ENCODE data around the gene CD82.

CD82 gene

DNA sequence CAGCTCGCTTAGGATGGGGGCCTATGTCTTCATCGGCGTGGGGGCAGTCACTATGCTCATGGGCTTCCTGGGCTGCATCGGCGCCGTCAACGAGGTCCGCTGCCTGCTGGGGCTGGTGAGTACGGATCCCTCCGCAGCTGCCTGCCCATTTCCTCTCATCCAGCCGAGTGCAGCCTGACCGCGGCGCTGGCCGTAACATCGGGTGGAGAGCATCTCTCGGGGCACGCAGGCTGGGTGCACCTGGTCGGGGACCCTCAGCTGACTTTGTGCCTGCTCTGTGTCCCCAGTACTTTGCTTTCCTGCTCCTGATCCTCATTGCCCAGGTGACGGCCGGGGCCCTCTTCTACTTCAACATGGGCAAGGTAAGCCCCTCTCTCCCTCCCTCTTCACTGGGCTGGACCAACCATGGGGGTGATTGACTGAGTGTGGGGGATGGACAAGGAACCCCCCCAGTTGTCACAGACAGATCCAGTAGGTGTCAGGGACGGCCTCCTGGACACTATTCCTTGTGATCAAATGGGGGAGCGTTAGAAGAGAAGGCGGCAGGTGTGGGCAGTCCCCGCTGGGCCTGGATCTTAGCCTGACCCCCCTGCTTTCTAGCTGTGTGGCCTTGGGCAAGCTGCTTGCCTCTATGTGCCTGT, 39.7 kb downstream of the CD82 start:
- H3K27me3 Mint-ChIP-seq: no peaks in the 10 kb centered on the region
- no peak for DNase-seq
- H3K27ac Mint-ChIP-seq: peak overlapping the region; percentile 29
- H3K4me1 Mint-ChIP-seq (ENCODE audit: low read depth): peaks cover 93% of the 10 kb centered on the region
- H3K9me3 Mint-ChIP-seq: no peaks in the 10 kb centered on the region
- peaks cover 100% of the 10 kb centered on the region for H3K36me3 Mint-ChIP-seq (ENCODE audit: low read depth)
- no peak overlapping the region for H3K4me3 Mint-ChIP-seq

DNA sequence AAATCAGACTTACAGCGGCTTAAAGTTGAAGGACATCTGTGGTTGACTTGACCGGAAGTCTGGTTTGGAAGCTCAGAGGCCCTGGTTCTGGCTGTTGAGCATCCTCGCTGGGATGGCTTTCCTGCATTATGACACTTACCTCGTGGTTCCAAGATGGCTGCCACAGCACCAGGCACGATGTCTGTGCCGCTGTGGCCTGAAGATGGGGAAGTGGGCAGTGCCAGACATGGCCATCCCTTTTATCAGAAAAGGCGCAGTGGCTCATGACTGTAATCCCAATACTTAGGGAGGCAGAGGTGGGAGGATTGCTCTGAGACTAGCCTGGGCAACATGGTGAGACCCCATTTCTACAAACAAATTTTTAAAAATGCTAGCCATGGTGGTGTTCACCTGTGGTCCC, 40.5 kb downstream of the CD82 start:
- H3K36me3 Mint-ChIP-seq (ENCODE audit: low read depth): peaks cover 100% of the 10 kb centered on the region
- H3K27ac Mint-ChIP-seq: peak overlapping the region; percentile 47
- peaks cover 93% of the 10 kb centered on the region for H3K4me1 Mint-ChIP-seq (ENCODE audit: low read depth)

DNA sequence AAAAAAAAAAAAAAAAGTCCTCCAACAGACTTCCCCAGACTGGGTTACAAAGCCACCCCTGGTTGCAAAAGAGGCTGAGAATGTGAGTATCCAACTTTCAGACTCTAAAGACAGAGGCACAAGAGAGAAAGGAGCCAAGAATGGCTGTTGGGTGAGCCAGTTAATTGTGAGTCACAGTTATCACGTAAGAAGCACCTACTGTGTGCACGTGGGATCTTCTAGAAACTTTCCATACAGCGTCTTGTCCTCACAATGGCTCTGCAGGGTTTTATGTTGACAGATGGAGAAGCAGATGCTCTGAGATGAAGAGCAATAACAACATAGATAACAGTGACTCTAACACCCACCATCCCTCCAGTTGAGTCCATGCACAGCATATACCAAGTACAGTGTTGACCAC, 41.0 kb downstream of the CD82 start:
- no peak for DNase-seq
- no peak overlapping the region for H3K4me3 Mint-ChIP-seq
- peaks cover 100% of the 10 kb centered on the region for H3K36me3 Mint-ChIP-seq (ENCODE audit: low read depth)
- H3K27me3 Mint-ChIP-seq: no peaks in the 10 kb centered on the region
- H3K27ac Mint-ChIP-seq: peak overlapping the region; percentile 89
- no peaks in the 10 kb centered on the region for H3K9me3 Mint-ChIP-seq
- peaks cover 93% of the 10 kb centered on the region for H3K4me1 Mint-ChIP-seq (ENCODE audit: low read depth)

More for the DNA sequence above, 40.5 kb downstream of the CD82 start:
- Mint-ChIP-seq H3K9me3 (no peaks in the 10 kb centered on the region), H3K27me3 (no peaks in the 10 kb centered on the region), H3K4me3 (no peak overlapping the region)
- DNase-seq: no peak

DNA sequence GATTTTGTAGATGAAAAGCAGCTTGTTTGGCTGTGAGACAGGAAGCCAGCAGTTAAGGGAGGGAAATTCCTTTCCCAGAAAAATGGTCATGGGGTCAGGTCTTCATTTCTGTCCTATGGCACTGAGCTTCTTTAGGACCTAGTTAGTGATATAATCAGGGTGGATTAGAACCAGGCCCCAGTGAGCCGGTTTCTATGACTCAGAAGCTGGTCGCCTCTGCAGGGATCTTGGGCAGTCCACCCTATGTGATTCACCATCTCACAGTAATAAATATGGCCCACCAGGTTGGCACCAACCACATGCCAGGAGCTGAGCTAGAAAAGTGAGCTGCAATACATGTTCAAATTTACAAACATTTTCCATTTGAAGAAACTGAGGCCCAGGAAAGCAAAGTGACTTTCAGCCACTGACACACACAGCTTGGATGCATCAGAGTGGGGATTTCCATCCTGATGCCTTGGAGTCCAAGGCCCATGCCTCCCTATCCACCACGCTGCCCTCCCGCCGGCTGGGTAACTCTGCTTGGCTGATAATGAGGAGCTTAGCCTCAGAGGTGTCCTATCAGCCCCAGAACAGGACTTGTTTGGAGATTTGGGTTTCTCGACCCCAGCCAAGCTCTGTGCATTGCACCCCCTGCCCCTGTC, 42.0 kb downstream of the CD82 start:
- Mint-ChIP-seq H3K36me3 (ENCODE audit: low read depth) (peaks cover 96% of the 10 kb centered on the region), H3K9me3 (no peaks in the 10 kb centered on the region), H3K4me3 (no peak overlapping the region), H3K27ac (peak overlapping the region; percentile 89), H3K4me1 (ENCODE audit: low read depth) (peaks cover 93% of the 10 kb centered on the region), H3K27me3 (no peaks in the 10 kb centered on the region)
- no peak for DNase-seq

DNA sequence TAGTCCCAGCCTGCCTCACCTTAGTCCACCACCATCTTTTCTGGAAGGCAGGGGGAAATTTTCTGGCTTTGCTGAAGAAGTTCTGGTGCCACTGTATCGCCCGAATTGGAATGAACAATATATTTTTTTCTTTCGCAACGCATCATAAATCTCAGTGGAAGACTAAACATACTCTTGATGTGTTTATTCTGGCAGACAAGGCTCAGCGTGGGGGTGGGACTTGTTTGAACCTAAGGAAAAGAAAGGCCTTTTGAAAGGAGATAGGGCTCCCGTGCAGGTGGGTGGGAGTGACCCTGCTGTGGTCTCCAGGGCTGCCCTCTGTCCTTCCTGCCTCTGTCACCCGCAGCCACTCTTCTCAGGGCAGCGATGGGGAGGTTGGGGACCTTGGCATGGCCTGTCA, 42.5 kb downstream of the CD82 start:
- Mint-ChIP-seq H3K4me1 (ENCODE audit: low read depth) (peaks cover 93% of the 10 kb centered on the region), H3K4me3 (no peak overlapping the region), H3K9me3 (no peaks in the 10 kb centered on the region), H3K27me3 (no peaks in the 10 kb centered on the region), H3K27ac (peak overlapping the region; percentile 89), H3K36me3 (ENCODE audit: low read depth) (peaks cover 95% of the 10 kb centered on the region)
- no peak for DNase-seq

DNA sequence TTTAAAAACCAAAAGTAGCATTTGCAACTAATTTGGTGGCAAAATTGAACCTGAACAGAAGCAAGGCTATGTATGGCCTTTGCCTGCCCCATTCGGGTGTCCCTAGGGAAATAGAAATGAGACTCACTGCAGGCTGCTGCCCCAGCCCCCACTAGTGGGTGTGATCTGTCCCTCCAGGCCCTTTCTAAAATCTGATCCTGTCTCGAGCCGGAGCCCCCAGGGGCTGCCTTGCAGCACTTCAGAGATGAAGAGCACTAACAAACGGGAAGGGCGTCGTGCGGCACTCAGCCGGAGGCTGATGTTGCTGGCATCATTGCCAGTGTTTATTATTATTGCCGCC, 43.2 kb downstream of the CD82 start:
- Mint-ChIP-seq H3K36me3 (ENCODE audit: low read depth) (peaks cover 95% of the 10 kb centered on the region), H3K27ac (peak overlapping the region; percentile 89), H3K9me3 (no peaks in the 10 kb centered on the region), H3K27me3 (no peaks in the 10 kb centered on the region), H3K4me3 (peak overlapping the region; percentile 23), H3K4me1 (ENCODE audit: low read depth) (peaks cover 93% of the 10 kb centered on the region)
- no peak for DNase-seq

DNA sequence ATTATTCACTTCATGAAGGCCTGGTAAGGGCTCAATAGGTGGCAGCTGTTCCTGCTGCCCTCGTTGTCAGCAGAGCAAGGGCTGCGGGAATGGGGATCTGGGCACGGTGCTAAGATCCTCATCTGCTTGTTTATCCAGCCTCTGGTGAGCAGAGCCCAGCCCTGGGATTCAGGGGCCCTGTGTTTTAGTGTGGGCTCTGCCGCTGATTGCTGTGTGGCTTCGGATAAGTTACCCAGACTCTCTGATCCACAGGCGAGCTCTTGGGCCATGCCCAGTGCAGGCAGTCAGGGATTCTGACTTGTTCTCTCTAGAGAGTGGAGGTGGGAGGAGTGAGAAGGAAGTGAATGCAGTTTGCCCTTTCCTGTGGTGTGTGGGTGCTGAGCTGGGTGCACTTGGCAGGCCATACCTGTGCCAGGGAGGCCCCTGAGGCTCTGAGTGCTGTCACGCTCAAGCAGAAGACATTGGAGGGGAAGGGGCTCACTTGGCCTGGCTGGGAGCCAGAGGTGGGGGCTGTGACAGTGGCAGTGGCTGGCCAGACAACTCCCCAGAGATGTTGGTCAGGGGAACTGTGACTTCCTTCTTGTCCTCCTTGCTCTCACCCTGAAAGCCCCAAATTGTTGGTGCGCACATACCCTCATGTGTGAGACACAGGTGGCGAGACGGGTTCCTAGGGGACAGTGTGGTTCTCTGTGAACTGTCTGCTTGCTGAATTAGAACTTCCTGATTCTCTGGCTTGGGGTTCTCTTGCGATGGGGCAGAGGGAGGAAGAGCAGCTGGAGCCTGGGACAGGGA, 43.7 kb downstream of the CD82 start:
- Mint-ChIP-seq H3K4me3 (peak overlapping the region; percentile 23), H3K4me1 (ENCODE audit: low read depth) (peaks cover 92% of the 10 kb centered on the region), H3K27ac (peak overlapping the region; percentile 89), H3K27me3 (no peaks in the 10 kb centered on the region), H3K9me3 (no peaks in the 10 kb centered on the region), H3K36me3 (ENCODE audit: low read depth) (peaks cover 95% of the 10 kb centered on the region)
- DNase-seq: peak; percentile 56

DNA sequence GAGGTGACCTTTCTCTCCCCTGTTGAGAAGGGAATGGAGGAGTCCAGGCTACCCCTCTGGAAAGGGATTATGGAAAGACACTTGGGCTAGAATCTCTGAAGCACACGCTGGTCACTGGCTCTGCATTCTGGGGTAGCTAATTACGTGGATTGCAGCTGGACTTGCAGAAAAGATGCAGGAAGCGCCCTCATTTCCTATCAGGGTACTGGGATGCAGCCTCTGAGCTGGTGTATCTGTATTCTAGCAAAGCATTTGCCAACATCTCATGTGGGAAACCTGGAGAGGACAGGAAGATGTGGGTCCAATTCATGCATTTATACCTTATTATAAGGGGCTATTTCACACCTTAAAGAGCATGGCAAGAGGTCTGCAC, 44.3 kb downstream of the CD82 start:
- no peak overlapping the region for H3K4me3 Mint-ChIP-seq
- H3K27me3 Mint-ChIP-seq: no peaks in the 10 kb centered on the region
- H3K36me3 Mint-ChIP-seq (ENCODE audit: low read depth): peaks cover 95% of the 10 kb centered on the region
- no peaks in the 10 kb centered on the region for H3K9me3 Mint-ChIP-seq
- no peak for DNase-seq
- peaks cover 93% of the 10 kb centered on the region for H3K4me1 Mint-ChIP-seq (ENCODE audit: low read depth)
- peak overlapping the region; percentile 89 for H3K27ac Mint-ChIP-seq

DNA sequence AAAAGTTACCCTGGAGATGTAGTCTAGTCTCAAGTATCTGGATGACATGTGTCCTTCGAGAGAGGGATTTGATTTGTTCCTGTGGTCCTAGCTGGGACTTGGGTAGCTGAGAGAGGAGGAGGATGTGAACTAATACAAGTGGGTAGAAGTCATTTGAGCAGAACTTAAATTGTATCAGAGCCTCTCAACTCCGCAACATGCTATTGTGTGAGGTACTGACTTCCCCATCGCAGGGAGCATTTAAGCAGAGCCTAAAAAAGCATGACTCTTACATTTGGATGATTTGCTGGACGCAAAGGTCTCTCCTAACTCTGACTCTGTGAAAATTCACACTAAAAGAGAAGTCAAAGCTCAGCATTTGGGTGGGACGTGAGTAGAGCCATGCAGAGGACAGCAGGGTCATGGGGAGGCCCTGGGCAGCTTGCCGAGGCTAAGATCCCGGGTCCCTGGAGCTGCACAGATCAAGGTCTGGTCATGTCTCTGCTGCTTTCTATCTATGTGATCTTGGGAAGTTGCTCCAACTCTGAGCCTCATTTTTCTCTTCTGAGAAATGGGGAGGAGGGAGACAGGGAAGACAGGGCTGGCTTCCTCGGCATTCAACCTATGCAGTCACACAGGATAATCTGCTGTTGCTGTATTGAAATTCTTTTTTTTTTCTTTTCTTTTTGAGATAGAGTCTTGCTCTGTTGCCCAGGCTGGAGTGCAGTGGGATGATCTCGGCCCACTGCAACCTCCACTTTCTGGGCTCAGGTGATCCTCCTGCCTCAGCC, 44.9 kb downstream of the CD82 start:
- no peaks in the 10 kb centered on the region for H3K27me3 Mint-ChIP-seq
- peak overlapping the region; percentile 89 for H3K27ac Mint-ChIP-seq
- H3K36me3 Mint-ChIP-seq (ENCODE audit: low read depth): peaks cover 95% of the 10 kb centered on the region
- peaks cover 92% of the 10 kb centered on the region for H3K4me1 Mint-ChIP-seq (ENCODE audit: low read depth)
- DNase-seq: no peak
- H3K4me3 Mint-ChIP-seq: no peak overlapping the region
- no peaks in the 10 kb centered on the region for H3K9me3 Mint-ChIP-seq

DNA sequence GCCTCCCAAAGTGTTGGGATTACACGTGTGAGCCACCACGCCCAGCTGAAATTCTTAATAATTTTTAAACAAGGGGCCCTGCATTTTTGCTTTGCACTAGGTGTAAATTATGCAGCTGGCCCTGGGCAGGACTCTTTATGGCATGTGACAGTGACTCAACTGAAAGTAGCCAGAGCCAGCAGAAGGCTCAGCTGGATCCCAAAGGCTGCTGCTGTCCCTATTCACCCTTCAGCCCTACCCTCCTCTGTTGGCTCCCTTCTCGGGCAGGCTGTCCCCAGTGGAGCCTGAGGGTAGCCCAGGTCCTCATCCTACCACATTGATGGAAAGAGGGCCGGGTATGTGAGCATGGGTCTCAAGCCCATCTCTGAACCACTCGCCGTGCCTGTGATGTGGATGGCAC, 45.6 kb downstream of the CD82 start:
- Mint-ChIP-seq H3K27me3 (no peaks in the 10 kb centered on the region), H3K9me3 (no peaks in the 10 kb centered on the region), H3K36me3 (ENCODE audit: low read depth) (peaks cover 95% of the 10 kb centered on the region), H3K27ac (peak overlapping the region; percentile 89), H3K4me1 (ENCODE audit: low read depth) (peaks cover 91% of the 10 kb centered on the region), H3K4me3 (no peak overlapping the region)
- DNase-seq: no peak

DNA sequence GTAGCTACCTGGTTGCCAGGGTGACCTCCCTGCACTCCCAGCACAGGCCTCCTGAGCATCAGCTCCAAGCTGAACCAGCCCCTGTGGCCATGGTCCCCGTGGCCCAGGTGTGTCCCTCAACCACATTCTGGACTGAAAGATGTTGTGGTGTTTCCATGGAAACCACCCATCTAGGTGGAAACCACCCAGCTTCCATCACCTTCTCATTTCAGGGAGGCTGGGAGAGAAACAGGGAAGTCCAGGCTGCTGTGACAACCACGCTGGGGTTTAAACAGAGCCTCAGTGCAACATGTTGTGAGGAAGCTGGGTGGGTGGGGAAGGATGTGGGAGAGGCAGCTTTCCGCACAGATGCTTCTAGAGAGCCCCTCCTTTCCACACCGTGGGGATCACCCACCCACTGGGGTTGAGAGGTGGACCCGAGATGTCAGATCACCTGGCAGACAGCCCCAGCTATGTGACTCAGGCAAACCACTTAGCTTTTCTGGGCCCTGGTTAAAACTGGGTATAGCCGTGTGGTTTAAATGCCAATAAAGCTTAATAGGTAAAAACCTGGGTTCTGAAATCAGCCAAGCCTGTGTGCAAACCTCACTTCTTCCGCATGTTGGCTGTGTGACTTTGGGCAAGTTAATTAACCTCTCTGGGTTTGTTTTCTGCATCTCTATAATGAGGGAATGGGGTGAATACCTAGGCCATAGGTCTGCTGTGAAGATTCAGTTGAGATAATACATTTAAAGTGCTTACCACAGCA, 46.4 kb downstream of the CD82 start:
- Mint-ChIP-seq H3K9me3 (no peaks in the 10 kb centered on the region), H3K27ac (peak overlapping the region; percentile 83), H3K36me3 (ENCODE audit: low read depth) (peaks cover 95% of the 10 kb centered on the region), H3K4me1 (ENCODE audit: low read depth) (peaks cover 84% of the 10 kb centered on the region), H3K27me3 (no peaks in the 10 kb centered on the region), H3K4me3 (peak overlapping the region; percentile 18)
- peak; percentile 71 for DNase-seq

DNA sequence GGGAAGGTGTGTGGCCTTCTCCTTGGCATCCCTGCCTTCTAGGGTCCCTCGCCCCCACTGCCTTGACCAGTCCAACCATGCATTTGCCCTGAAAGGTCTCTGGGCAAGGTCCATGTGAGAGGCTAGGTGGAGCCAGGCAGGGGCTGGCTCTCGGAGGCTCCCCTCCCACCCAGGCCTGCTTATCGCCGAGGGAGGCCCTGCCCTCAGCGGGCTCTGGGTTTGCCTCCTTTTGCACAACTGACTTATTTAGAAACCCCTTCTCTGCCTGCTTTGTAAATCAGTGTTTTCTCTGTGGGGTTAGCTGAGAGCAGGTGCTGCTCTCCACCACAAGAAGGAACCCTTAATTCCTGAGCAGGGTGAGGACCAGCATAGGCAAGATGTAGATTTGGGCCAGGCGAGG, 47.7 kb downstream of the CD82 start:
- H3K4me3 Mint-ChIP-seq: no peak overlapping the region
- H3K27ac Mint-ChIP-seq: peak overlapping the region; percentile 61
- no peaks in the 10 kb centered on the region for H3K9me3 Mint-ChIP-seq
- peaks cover 93% of the 10 kb centered on the region for H3K36me3 Mint-ChIP-seq (ENCODE audit: low read depth)
- H3K4me1 Mint-ChIP-seq (ENCODE audit: low read depth): peaks cover 71% of the 10 kb centered on the region
- no peaks in the 10 kb centered on the region for H3K27me3 Mint-ChIP-seq
- DNase-seq: no peak

DNA sequence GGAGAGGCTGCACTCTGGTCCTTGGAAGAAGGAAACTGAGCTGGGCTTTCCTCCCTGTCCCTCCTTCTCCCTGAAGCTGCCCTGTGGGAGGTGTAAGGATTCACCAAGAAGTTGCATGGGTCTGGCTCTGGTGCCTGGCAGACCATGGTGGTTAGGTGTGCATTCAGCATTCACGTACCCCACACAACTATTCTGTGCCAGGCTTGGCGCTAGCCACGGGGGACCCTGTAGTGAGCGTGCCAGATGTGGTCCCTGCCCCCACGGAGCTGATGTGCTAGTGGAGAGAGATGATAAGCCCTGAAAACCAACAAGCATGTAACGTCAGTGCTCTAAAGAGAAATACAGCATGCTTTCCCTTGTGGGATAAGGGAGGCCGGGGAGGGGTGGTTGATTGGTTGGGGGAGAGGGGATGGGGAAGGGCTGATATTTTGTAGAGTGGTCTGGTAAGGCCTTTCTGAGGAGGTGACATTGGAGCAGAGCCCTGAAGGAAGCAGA, 48.9 kb downstream of the CD82 start:
- peaks cover 59% of the 10 kb centered on the region for H3K4me1 Mint-ChIP-seq (ENCODE audit: low read depth)
- no peak overlapping the region for H3K4me3 Mint-ChIP-seq
- DNase-seq: no peak
- H3K9me3 Mint-ChIP-seq: no peaks in the 10 kb centered on the region
- H3K36me3 Mint-ChIP-seq (ENCODE audit: low read depth): peaks cover 93% of the 10 kb centered on the region
- no peaks in the 10 kb centered on the region for H3K27me3 Mint-ChIP-seq
- peak overlapping the region; percentile 79 for H3K27ac Mint-ChIP-seq

All from activated T-cell treated with anti-CD3 and anti-CD28 coated beads, Interleukin-2, amount 50 U/mL, for 24 hours (primary cell).